Bone marrow (tissue), 2 donors: ENCODE data around the gene PRRG2.

Source experiments
- DNase-seq, 2 donors: peaks; one replicate each; lab custom pipeline; 2025; lab: John Stamatoyannopoulos, UW

PRRG2 gene

GRCh38 chr19:49581007-49581508, at the start of gene PRRG2:
TSS of gene PRRG2 (plus strand) at chr19:49581316. CDS start at chr19:49583220, 1,904 bp downstream.
- no peak for DNase-seq

- peak; percentile 20 to 82 for DNase-seq
Observed at GRCh38 chr19:49533551-49534488, 47.3 kb upstream of the PRRG2 start.

GRCh38 chr19:49534632-49535385, 46.3 kb upstream of the PRRG2 start:
- DNase-seq = no peak

GRCh38 chr19:49536921-49537462, 44.1 kb upstream of the PRRG2 start:
- no peak for DNase-seq

- no peak for DNase-seq
Observed at GRCh38 chr19:49538643-49539042, 42.5 kb upstream of the PRRG2 start.

GRCh38 chr19:49539192-49539952, 41.7 kb upstream of the PRRG2 start:
- DNase-seq = no peak

GRCh38 chr19:49541914-49542313, 39.2 kb upstream of the PRRG2 start:
- DNase-seq = no peak

- DNase-seq = no peak
Observed at GRCh38 chr19:49542446-49542845, 38.7 kb upstream of the PRRG2 start.

- DNase-seq = no peak
Observed at GRCh38 chr19:49543032-49543431, 38.1 kb upstream of the PRRG2 start.

GRCh38 chr19:49544154-49544553, 37.0 kb upstream of the PRRG2 start:
- no peak for DNase-seq

GRCh38 chr19:49546825-49547565, 34.1 kb upstream of the PRRG2 start:
- DNase-seq = peak; percentile 14 to 67

- no peak for DNase-seq
Observed at GRCh38 chr19:49549045-49549444, 32.1 kb upstream of the PRRG2 start.

GRCh38 chr19:49551531-49551930, 29.6 kb upstream of the PRRG2 start:
- no peak for DNase-seq

- DNase-seq = no peak
Observed at GRCh38 chr19:49552749-49553148, 28.4 kb upstream of the PRRG2 start.

GRCh38 chr19:49553451-49554271, 27.5 kb upstream of the PRRG2 start:
- DNase-seq = no peak

GRCh38 chr19:49554701-49555181, 26.4 kb upstream of the PRRG2 start:
- DNase-seq = no peak

GRCh38 chr19:49555600-49556411, 25.3 kb upstream of the PRRG2 start:
- DNase-seq = no peak

GRCh38 chr19:49556412-49557398, 24.4 kb upstream of the PRRG2 start:
- DNase-seq = no peak
